Iris pigment epithelial cell (primary cell): ENCODE results near the gene TEX26.

Source experiments
- DNase-seq: peaks from one replicate; pipeline ENCODE4 v3.0.0-alpha.2; 2011; ENCODE audit warnings: low read depth

TEX26 gene

DNA sequence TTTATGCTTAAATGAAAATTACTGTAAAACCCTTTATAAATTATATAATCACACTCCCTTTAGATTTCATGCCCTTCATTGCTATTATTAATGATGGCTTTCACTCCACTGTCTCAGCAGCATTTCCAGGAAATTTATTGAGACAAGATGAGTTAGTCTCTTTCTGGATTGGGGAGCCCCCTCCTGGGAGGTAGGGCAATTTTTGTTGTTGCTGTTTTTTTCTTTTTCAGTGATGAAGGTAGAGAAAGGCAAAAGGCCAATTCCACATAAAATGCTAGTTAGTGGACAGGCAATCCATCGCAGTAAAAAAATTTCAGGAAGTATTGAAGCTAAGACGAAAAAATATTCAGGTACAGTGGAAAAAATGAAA is 80.2 kb downstream of the TEX26 start:
- DNase-seq: peak; percentile 44

- no peak for DNase-seq
Observed at GRCh38 chr13:31014456-31014855, 82.0 kb downstream of the TEX26 start.

- no peak for DNase-seq
Observed at GRCh38 chr13:31015199-31015598, 82.7 kb downstream of the TEX26 start.

DNA sequence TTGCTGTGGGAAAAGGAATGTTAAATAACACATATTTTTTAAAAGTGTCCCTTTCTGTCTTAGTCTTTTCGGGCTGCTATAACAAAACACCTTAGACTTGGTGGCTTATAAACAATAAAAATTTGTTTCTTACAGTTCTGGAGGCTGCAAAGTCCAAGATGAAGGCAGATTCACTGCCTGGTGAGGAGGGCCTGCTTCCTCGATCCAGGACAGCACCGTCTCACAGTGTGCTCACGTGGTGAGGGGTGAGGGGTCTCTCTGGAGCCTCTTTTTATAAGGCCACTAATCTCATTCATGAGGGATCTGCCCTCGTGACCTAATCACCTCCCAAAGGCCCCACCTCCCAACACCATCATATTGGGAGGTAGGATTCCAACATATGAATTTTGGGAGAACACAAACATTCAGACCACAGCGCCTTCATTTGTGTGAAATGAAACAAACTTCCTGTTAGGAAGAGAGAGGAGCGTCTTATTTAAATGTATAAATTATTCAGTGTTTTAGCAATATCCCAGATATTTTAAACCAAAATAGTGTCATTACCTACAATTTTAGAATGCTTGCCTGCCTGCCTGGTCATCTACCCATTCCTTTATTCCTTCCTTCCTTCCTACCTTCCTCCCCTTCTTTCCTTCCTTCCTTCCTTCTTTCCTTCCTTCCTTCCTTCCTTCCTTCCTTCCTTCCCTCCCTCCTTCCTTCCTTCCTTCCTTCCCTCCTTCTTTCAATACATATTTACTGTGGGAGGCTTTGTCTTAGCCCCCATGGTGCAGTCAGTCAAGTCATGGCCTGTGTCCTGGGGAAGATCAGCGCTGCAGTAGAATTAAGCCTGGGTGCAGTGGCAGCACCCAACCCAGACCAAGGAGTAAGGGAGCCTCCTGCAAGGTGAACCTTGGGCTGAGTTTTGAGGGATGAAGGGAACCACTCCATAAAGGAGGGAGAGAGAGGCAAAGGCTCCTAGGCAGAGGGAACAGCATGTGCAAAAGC is 84.2 kb downstream of the TEX26 start:
- DNase-seq: no peak

- no peak for DNase-seq
Observed at GRCh38 chr13:31018511-31018910, 86.1 kb downstream of the TEX26 start.

GRCh38 chr13:31020996-31021395 is 88.5 kb downstream of the TEX26 start:
- no peak for DNase-seq

GRCh38 chr13:31022288-31022895 is 89.9 kb downstream of the TEX26 start:
- DNase-seq: no peak

DNA sequence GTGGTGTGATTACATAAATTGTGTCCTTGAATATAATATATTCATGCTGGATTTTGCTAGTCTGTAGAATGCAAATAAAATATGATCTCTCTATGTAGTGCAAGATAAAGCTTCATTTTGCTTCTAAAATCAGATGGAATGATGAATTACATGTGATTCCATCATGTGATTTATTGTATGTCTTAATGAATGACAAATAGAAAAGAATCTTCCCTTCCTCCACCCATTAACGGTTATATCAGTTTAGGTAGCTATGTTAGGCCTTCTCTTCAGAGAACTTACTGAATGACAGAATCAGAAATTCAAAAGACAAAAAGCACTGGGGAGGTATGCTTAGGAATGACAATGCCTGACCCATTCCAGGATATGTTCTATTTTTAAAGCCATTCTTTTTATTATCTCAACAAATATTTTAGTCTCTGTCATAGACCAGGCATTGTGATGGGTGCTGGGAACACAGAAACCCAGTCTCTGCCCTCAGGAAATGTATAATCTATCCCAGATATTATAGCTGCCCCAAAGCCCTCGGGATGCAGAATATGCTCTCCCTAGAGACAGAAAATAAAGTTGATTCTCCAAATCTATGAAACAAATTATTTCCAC is 90.6 kb downstream of the TEX26 start:
- DNase-seq: no peak
